Tibial artery (tissue), 4 donors: ENCODE measurements around the gene LGALS3BP.
"Not testable (repeated sequence)": the region's sequence is repeated elsewhere in the genome, so short reads cannot be mapped to it uniquely, and the experiment has no call there.

Experiments
- DNase-seq, 2 donors: peaks; one replicate each; pipeline ENCODE4 v3.0.0-alpha.2; 2019
- H3K27ac ChIP-seq, 2 donors: fragments of 200-600 bp; sonication (generic) in 1 of 2; 1 replicate in 1 of 2; 2 replicates in 1 of 2; pipeline ENCODE4 v1.5.1; 2018 to 2019; ENCODE audit warnings: mild to moderate bottlenecking in 1 of 2
- H3K27me3 ChIP-seq, 2 donors: fragments of 200-600 bp; sonication (generic) in 1 of 2; one replicate each; pipeline versions ENCODE4 v1.5.1 to v1.6.0; 2016 to 2019
- H3K36me3 ChIP-seq, 3 donors: fragments of 200-600 bp; sonication (generic) in 2 of 3; one replicate each; pipeline ENCODE4 v1.5.1; 2016 to 2019; ENCODE audit warnings: mild to moderate bottlenecking in 2 of 3
- H3K4me1 ChIP-seq, 4 donors: fragments of 200-600 bp; sonication (generic) in 2 of 4; 1 replicate in 3 of 4; 2 replicates in 1 of 4; pipeline ENCODE4 v1.5.1; 2016 to 2019
- H3K4me3 ChIP-seq, 2 donors: fragments of 200-600 bp; sonication (generic) in 1 of 2; 1 replicate in 1 of 2; 2 replicates in 1 of 2; pipeline ENCODE4 v1.5.1; 2018 to 2019; ENCODE audit warnings: mild to moderate bottlenecking in 2 of 2
- H3K9me3 ChIP-seq, 3 donors: fragments of 200-600 bp; sonication (generic) in 1 of 3; one replicate each; pipeline ENCODE4 v1.5.1; 2016 to 2019
- CTCF ChIP-seq, 2 experiments: fragments of 200-600 bp in 1 of 2; fragments of 450-650 bp in 1 of 2; IDR thresholded peaks; one replicate each; pipeline ENCODE4 v1.5.1; 2017 to 2019; ENCODE audit warnings: antibody characterized with exemption in 2 of 2, mild to moderate bottlenecking in 1 of 2, moderate library complexity in 1 of 2
- intact Hi-C: fragments of 100-400 bp; cut with DNase I; formaldehyde crosslinking; loops from one replicate; pipeline ENCODE4 v1.15.0; 2023; ENCODE audit warnings: low total_unique reads

The LGALS3BP gene

GRCh38 chr17:78965491-78965924 lies 14.2 kb downstream of the LGALS3BP start:
- Histone ChIP-seq H3K9me3 (no peaks in the 10 kb centered on the region), H3K4me3 (no peak overlapping the region), H3K27ac (no peak overlapping the region), H3K27me3 (no peaks in the 10 kb centered on the region), H3K4me1 (no peaks in the 10 kb centered on the region), H3K36me3 (peaks cover 0 to 38% (median 0%) of the 10 kb centered on the region in 3 donors)
- no peak for DNase-seq
- intact Hi-C loops, result no loop called here
- TF ChIP-seq CTCF (IDR thresholded peaks at IDR 0.05), result no peak

GRCh38 chr17:78963378-78963777 lies 16.3 kb downstream of the LGALS3BP start:
- no peaks in the 10 kb centered on the region for H3K4me1 ChIP-seq
- no peak overlapping the region for H3K4me3 ChIP-seq
- DNase-seq, result no peak
- no peaks in the 10 kb centered on the region for H3K9me3 ChIP-seq
- H3K27ac ChIP-seq, result no peak overlapping the region
- H3K36me3 ChIP-seq, result peaks cover 0 to 22% (median 0%) of the 10 kb centered on the region in 3 donors
- no peak for TF ChIP-seq CTCF (IDR thresholded peaks at IDR 0.05)
- intact Hi-C loops, result no loop called here
- H3K27me3 ChIP-seq, result no peaks in the 10 kb centered on the region

- H3K27ac ChIP-seq, intact Hi-C loops, H3K4me1 ChIP-seq, H3K4me3 ChIP-seq, H3K9me3 ChIP-seq, DNase-seq, H3K27me3 ChIP-seq: not testable (repeated sequence)
- peaks cover 0 to 19% (median 0%) of the 10 kb centered on the region in 3 donors for H3K36me3 ChIP-seq
Observed at GRCh38 chr17:78962984-78963348, 16.8 kb downstream of the LGALS3BP start.

- TF ChIP-seq CTCF (IDR thresholded peaks at IDR 0.05), result no peak
- Histone ChIP-seq H3K4me1 (no peaks in the 10 kb centered on the region), H3K27ac (no peak overlapping the region), H3K27me3 (no peaks in the 10 kb centered on the region), H3K4me3 (no peak overlapping the region), H3K9me3 (no peaks in the 10 kb centered on the region), H3K36me3 (peaks cover 0 to 14% (median 0%) of the 10 kb centered on the region in 3 donors)
- intact Hi-C loops, result no loop called here
- DNase-seq, result no peak
Observed at GRCh38 chr17:78962345-78962983, 17.3 kb downstream of the LGALS3BP start.

GRCh38 chr17:78961571-78961970 lies 18.2 kb downstream of the LGALS3BP start:
- H3K36me3 ChIP-seq, result peaks cover 0 to 5% (median 0%) of the 10 kb centered on the region in 3 donors
- no peak overlapping the region for H3K27ac ChIP-seq
- TF ChIP-seq CTCF (IDR thresholded peaks at IDR 0.05), result no peak
- peaks cover 0 to 4% (median 0%) of the 10 kb centered on the region in 4 donors for H3K4me1 ChIP-seq
- H3K4me3 ChIP-seq, result no peak overlapping the region
- no peak for DNase-seq
- intact Hi-C loops, result no loop called here
- no peaks in the 10 kb centered on the region for H3K9me3 ChIP-seq
- no peaks in the 10 kb centered on the region for H3K27me3 ChIP-seq

- H3K36me3 ChIP-seq, result no peaks in the 10 kb centered on the region
- no peaks in the 10 kb centered on the region for H3K27me3 ChIP-seq
- no peaks in the 10 kb centered on the region for H3K9me3 ChIP-seq
- H3K27ac ChIP-seq, result no peak overlapping the region
- no peak for DNase-seq
- TF ChIP-seq CTCF (IDR thresholded peaks at IDR 0.05), result no peak
- H3K4me3 ChIP-seq, result no peak overlapping the region
- H3K4me1 ChIP-seq, result peaks cover 0 to 4% (median 0%) of the 10 kb centered on the region in 4 donors
- intact Hi-C loops, result no loop called here
Observed at GRCh38 chr17:78960928-78961327, 18.8 kb downstream of the LGALS3BP start.
